ENCODE data around the gene SENP8.

Gene SENP8

DNA sequence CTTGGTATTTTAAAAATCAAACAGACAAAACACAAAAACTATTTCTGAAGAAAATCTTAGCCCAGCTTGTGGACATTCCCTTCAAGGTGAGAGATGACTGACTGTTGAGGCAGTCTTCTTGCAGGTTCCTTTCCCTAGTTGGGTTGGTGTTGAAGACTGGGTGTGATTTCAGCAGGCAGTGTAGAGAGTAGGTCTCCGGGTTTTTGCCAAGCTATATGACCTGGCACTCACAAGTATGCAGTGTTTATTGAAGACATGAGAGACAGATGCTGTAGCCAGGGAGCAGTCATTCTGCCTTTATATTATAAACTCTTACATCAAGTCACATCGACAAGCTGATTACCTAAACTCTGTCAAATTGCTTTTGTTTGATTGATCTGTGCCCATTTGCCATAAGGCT is 17.5 kb downstream of the SENP8 start:
- H3K27ac Mint-ChIP-seq, result no peak overlapping the region
- no peaks in the 10 kb centered on the region for H3K9me3 Mint-ChIP-seq
- no peak overlapping the region for H3K4me3 Mint-ChIP-seq
- H3K27me3 Mint-ChIP-seq, result no peaks in the 10 kb centered on the region
- H3K4me1 Mint-ChIP-seq, result peaks cover 13% of the 10 kb centered on the region
- ATAC-seq, result no peak
- H3K36me3 Mint-ChIP-seq, result no peaks in the 10 kb centered on the region

DNA sequence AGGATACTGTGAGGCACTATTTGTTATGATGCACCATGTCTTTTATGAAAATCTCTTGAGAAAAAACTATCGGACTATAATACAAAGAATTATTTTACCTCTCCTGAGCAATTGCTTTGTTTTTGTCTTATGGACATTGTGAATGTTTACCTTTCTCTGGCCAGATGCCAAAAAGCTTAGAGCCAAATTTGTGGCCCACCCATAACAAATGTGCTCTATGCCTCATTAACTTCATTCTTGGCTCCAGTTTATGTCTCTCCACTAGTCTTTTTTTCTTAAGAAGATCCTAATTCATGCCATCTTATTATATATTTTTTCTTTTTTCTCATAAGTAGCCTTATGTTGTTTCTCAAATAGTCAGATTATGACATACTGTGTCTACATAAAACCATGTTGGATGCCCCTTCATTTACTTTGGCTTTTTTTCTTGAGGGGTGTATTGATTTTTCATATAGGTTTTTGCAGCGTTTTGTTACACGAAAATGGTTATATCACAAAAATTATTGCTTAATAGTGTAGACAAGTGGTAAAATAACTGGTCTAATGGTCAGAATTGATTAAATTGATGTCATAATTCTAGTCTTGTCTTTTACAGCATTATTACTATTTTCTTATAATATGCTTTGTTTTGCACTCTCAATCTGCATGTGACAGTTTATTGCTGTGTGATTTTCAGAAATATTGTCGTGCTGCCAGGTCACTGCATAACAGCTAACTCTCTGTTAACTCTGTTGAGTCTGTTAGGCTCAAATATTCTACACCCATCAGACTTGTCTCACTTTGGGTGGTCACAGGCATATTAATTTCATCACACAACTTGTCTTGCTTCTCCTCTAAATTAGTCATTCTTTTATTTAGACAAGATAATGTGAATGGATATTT is 18.2 kb downstream of the SENP8 start:
- Mint-ChIP-seq H3K27me3 (no peaks in the 10 kb centered on the region), H3K27ac (no peak overlapping the region), H3K4me1 (peaks cover 20% of the 10 kb centered on the region), H3K9me3 (no peaks in the 10 kb centered on the region), H3K4me3 (no peak overlapping the region), H3K36me3 (no peaks in the 10 kb centered on the region)
- no peak for ATAC-seq

DNA sequence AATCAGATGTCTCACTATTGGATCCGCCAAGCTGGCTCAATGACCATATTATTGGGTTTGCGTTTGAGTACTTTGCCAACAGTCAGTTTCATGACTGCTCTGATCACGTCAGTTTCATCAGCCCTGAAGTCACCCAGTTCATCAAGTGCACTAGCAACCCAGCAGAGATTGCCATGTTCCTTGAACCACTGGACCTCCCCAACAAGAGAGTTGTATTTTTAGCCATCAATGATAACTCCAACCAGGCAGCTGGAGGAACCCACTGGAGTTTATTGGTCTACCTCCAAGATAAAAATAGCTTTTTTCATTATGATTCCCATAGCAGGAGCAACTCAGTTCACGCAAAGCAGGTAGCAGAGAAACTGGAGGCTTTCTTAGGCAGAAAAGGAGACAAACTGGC is 21.5 kb downstream of the SENP8 start:
- H3K27me3 Mint-ChIP-seq, result no peaks in the 10 kb centered on the region
- H3K9me3 Mint-ChIP-seq, result no peaks in the 10 kb centered on the region
- no peak overlapping the region for H3K27ac Mint-ChIP-seq
- H3K4me3 Mint-ChIP-seq, result no peak overlapping the region
- peaks cover 15% of the 10 kb centered on the region for H3K4me1 Mint-ChIP-seq
- no peaks in the 10 kb centered on the region for H3K36me3 Mint-ChIP-seq
- no peak for ATAC-seq

DNA sequence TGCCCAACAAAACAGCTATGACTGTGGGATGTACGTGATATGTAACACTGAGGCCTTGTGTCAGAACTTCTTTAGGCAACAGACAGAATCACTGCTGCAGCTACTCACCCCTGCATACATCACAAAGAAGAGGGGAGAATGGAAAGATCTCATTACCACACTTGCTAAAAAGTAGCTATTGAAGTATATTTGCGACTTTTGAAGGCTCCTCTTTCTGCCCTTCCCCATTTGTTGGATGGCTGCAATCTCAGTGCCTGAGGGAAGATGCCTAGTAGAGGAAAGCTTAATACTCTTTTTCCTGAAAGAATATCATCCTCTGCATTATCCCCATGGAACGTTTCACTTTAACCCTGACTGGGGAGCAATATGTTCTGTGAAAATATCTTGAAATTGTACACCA is 21.9 kb downstream of the SENP8 start:
- ATAC-seq, result no peak
- H3K27me3 Mint-ChIP-seq, result no peaks in the 10 kb centered on the region
- no peak overlapping the region for H3K4me3 Mint-ChIP-seq
- H3K27ac Mint-ChIP-seq, result peak overlapping the region; percentile 86
- no peaks in the 10 kb centered on the region for H3K9me3 Mint-ChIP-seq
- H3K36me3 Mint-ChIP-seq, result no peaks in the 10 kb centered on the region
- peaks cover 15% of the 10 kb centered on the region for H3K4me1 Mint-ChIP-seq

DNA sequence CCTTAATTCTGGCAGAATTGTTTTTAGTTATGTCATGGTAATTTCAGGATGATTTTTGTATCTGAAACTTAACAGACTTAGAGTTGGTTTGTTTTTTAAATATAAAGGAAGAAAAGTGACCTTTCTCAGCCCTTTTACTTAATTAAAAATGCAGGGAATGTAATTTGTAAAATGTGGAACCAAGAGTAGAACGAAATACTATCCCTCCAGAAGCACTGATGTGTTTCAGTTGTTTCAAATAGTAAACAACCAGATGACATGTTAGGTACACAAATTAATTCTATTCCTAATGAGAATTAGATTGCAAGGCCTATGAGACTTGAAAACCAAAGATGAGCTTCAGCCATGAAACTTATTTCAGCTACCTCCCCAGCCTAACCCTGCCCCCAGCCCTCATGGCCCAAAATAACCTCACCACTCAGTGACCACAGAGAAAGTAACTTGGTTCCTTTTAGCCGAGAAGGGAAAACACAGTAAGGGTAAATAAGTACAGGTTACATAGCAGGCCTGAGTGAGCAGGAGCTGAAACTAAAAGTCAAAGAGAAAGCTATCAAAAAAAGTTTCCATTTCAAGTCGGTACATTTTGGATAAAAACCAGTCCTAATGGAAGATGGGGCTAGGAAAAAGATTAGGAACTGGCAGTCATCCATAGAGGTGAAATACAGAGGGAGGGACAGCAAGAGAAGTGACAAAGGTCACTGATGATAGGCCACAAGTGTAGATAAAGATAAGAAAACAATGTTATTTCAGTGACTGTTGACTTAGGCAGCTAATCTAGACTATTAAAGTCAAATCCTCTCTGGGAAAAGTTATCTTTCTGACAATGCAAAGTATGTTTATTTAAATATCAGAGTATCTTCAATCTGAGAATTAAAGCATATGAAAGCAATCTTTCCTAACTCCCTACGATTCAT is 23.2 kb downstream of the SENP8 start:
- H3K4me1 Mint-ChIP-seq, result peaks cover 15% of the 10 kb centered on the region
- H3K9me3 Mint-ChIP-seq, result no peaks in the 10 kb centered on the region
- no peaks in the 10 kb centered on the region for H3K27me3 Mint-ChIP-seq
- ATAC-seq, result peak; percentile 100
- peak overlapping the region; percentile 86 for H3K27ac Mint-ChIP-seq
- peak overlapping the region; percentile 49 for H3K4me3 Mint-ChIP-seq
- no peaks in the 10 kb centered on the region for H3K36me3 Mint-ChIP-seq

DNA sequence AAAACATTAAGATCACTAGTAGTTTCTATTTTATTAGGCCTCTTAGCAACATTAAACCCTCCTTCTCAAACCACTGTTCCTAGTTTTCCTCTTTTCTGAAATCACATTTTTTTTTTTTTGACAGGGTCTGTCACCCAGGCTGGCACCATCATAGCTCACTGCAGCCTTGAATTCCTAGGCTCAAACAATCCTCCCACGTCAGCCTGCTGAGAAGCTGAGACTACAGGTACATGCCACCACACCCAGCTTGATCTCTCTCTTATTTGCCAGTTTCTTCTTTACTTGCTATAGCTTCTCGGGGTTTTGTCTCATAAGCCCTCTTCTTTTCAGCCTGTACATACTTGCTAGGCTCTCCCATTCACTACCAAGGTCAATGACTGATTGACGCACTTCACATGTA is 28.0 kb downstream of the SENP8 start:
- peaks cover 6% of the 10 kb centered on the region for H3K4me1 Mint-ChIP-seq
- no peaks in the 10 kb centered on the region for H3K27me3 Mint-ChIP-seq
- ATAC-seq, result no peak
- H3K9me3 Mint-ChIP-seq, result no peaks in the 10 kb centered on the region
- H3K27ac Mint-ChIP-seq, result peak overlapping the region; percentile 27
- H3K36me3 Mint-ChIP-seq, result no peaks in the 10 kb centered on the region
- no peak overlapping the region for H3K4me3 Mint-ChIP-seq

DNA sequence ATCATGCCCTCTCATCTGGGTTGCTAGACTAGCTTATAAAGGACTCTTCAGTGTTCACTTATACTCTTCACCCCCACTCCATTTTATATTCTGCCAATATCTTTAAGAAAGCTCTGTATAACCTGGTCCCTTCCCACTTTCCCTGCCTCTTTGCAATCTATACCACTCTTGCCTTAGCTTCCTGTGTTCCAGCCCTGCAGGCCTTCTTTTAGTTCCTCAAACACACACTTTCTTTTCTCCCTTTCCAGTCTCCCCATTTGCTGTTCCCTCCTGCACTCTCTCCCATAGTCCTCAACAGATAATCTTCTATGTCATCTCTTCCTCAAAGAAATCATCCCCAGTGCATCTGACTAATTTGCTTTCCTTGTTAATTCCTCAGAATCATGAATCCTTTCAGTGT is 28.7 kb downstream of the SENP8 start:
- Mint-ChIP-seq H3K4me1 (no peaks in the 10 kb centered on the region), H3K9me3 (no peaks in the 10 kb centered on the region), H3K27ac (no peak overlapping the region), H3K36me3 (no peaks in the 10 kb centered on the region), H3K4me3 (no peak overlapping the region), H3K27me3 (no peaks in the 10 kb centered on the region)
- ATAC-seq, result no peak

DNA sequence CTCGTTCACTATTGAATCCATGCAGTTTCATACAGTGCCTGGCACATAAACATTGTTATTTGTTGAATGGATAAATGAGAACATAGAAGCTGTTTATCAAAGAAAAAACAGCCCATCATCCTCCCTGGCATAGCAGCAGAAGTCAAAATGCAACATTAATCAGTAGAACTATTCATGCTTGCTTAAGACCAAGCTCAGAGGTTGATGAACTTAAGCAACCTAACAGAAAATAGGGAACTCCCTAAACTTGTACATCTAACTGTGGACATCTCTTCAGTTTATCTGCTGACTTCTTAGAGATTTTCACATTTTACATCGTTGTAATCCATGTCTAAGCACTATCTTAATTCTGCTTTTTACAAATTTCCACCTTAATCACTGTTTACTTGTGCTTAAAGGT is 29.2 kb downstream of the SENP8 start:
- H3K4me3 Mint-ChIP-seq, result no peak overlapping the region
- no peak overlapping the region for H3K27ac Mint-ChIP-seq
- no peak for ATAC-seq
- H3K36me3 Mint-ChIP-seq, result no peaks in the 10 kb centered on the region
- H3K9me3 Mint-ChIP-seq, result no peaks in the 10 kb centered on the region
- H3K27me3 Mint-ChIP-seq, result no peaks in the 10 kb centered on the region
- no peaks in the 10 kb centered on the region for H3K4me1 Mint-ChIP-seq

DNA sequence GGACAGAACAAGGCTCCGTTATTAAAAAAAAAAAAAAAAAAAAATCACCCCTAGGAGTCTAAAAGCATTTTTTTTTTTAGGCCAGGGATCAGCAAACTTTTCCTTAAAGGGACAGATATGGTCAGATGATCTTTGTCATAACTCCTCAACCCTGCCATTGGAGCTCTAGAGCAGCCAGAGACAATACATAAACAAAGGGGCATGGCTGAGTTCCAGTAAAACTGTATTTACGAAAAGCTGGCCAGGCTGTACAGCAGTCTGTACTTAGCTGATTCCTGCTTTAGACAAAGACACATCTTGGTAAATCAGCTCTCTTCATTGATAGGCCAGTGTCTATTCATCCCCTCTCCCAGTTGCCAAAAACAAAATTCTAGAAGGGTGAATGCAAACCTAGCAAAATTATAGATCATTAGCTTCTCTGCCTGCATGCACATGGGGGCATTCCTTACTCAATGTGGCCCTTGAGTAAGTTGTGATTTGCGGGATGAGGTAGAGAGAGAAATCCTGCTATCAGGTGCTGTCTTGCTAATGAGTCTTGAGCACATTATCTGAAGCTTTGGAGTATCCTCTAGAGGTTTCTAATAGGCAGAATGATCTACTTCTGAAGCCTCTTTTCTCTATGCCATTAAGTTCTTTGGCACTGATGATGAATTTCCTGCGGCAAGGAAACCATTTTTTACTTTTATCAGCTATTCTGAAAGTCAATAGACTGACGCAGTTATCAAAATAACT is 35.2 kb downstream of the SENP8 start:
- no peak overlapping the region for H3K4me3 Mint-ChIP-seq
- no peak overlapping the region for H3K27ac Mint-ChIP-seq
- H3K36me3 Mint-ChIP-seq, result no peaks in the 10 kb centered on the region
- no peaks in the 10 kb centered on the region for H3K9me3 Mint-ChIP-seq
- H3K27me3 Mint-ChIP-seq, result no peaks in the 10 kb centered on the region
- H3K4me1 Mint-ChIP-seq, result peaks cover 7% of the 10 kb centered on the region
- ATAC-seq, result no peak

DNA sequence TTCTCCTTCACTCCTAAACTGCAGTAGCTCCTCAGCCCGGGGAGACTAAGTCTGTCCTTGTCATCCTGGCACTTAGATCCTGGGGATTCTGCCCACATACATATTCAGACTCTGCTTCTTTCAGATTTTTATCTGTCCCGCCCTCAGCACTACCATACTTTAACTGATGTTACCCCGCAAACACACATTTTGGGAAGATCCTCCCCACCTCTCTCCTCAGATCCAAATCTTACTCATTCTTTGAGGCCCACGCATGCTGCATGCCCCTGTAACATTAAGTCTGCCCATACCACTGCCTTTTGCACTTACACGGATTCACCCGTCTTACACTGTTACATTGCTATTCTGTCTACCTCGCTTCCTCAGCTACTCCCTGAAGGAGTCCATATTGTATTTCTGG is 36.1 kb downstream of the SENP8 start:
- no peak for ATAC-seq
- Mint-ChIP-seq H3K4me3 (no peak overlapping the region), H3K4me1 (peaks cover 7% of the 10 kb centered on the region), H3K36me3 (no peaks in the 10 kb centered on the region), H3K9me3 (no peaks in the 10 kb centered on the region), H3K27me3 (no peaks in the 10 kb centered on the region), H3K27ac (no peak overlapping the region)

DNA sequence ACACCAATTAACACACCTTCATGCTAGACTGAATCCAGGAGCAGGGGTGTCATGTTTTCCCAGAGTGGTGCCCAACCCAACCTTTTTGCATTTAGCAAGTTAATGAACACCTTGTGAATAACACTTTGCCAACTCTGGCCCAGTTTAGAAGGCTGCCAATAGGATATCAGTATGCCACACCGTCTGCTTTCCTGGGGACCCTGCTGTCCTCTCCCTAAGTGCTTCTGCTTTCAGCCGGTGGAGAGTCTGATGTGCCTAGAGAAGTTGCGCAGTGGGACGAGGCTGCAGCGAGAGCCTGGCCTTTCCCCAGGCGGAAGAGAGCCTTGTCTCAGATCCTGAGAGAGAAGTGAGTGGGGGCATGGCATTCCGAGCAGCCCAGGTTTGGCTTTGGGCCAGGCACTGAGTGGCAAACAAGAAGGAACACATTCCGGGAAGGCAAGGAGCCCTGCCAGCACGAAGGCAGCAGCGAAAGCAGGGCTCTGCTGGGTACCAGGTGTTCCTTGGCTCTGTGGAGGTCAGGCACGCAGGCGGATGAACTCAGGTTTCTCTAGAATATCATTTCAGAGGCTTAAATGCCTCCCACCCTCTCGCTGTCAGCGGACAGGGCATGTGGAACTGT is 36.9 kb downstream of the SENP8 start:
- no peaks in the 10 kb centered on the region for H3K9me3 Mint-ChIP-seq
- peaks cover 7% of the 10 kb centered on the region for H3K4me1 Mint-ChIP-seq
- no peaks in the 10 kb centered on the region for H3K36me3 Mint-ChIP-seq
- H3K4me3 Mint-ChIP-seq, result peak overlapping the region; percentile 6
- no peak for ATAC-seq
- no peaks in the 10 kb centered on the region for H3K27me3 Mint-ChIP-seq
- H3K27ac Mint-ChIP-seq, result peak overlapping the region; percentile 74

DNA sequence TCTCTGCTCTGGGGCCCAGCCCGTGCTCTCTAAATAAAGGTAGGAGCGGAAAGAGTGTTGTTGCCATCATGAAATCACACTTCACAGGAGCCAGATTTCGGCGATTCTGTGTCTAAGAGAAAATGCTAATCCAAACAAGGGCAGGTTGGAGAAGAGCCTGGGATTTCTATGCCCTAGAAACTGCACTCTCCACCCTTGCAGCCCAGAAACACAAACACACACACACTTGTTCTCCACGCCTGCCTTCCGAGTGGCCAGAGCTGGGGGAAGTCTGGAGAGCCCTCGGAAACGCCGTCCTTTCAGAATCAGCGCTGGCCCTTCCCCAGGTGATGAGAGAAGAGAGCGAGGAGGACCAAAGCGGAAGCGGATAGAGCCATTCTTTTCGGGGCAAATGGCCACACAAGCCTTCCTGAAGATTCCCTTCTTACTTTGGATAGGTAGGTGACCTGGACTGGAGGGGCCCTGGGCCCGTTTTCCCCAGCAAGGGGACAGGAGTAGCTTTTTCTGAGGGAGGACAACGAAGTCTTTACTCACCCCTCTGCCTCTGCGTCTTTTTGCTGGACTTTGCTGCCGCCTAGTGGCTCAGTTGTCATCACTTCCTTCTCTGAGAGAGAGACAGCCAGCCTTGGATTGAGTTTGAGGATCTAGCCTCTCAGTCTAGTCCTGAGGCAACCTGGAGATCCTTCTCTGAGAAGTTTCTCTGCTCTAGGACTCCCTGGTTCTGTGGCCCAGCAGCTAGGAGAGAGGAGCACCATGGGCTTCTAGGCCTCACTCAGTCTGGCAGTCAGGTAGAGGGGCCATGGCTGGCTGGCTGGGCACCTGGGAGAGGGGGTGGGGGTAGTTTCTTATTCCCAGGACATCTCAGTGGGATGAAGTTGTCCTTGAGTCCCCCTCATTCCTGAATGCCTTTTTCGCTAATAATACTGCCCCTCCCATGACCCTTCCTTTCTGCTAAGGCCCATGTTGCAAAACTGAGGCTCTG is 37.7 kb downstream of the SENP8 start:
- ATAC-seq, result peak; percentile 91
- H3K27ac Mint-ChIP-seq, result peak overlapping the region; percentile 74
- H3K4me1 Mint-ChIP-seq, result peaks cover 7% of the 10 kb centered on the region
- H3K9me3 Mint-ChIP-seq, result no peaks in the 10 kb centered on the region
- no peaks in the 10 kb centered on the region for H3K36me3 Mint-ChIP-seq
- H3K27me3 Mint-ChIP-seq, result no peaks in the 10 kb centered on the region
- H3K4me3 Mint-ChIP-seq, result peak overlapping the region; percentile 79

DNA sequence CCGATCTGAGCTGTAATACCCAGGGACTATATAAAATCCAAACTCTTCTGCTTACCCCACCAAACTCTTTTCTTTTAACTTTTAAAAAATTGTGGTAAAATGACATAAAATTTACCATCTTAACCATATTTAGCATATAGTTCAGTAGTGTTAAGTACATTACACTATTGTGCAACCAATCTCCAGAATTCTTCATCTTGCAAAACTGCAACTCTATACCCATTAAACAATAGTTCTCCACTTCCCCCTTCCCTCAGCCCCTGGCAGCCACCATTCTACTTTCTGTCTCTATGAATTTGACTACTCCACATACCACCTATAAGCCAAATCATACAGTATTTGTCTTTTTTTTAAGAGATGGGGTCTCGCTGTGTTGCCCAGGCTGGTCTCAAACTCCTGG is 38.7 kb downstream of the SENP8 start:
- H3K4me1 Mint-ChIP-seq, result peaks cover 7% of the 10 kb centered on the region

DNA sequence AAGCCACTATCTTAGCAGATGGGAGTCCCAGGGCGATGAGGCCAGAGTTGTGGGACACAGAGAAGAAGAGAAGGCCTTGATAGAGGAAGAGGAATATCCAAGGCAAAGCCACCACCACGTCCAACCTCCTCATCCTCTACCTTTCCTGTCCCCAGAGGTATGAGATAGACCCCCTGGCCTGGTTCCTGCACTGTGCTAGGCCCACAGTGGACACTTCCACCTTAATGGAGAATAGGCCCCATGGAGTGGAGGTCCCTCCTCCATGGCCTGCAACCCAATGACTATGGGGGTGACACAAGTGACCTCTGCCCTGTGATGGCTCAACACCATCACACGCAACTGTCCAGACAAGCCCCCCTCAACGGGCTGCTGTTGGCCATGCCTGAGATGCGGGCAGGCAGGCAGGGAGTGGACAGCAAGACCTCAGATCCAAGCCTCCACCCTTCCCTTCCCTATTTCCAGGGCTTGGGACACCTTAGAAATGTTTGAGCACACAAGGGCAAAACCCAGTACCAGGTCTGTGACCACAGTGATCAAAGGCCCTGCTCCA is 42.6 kb downstream of the SENP8 start:
- H3K9me3 Mint-ChIP-seq, result no peaks in the 10 kb centered on the region
- no peak overlapping the region for H3K27ac Mint-ChIP-seq
- no peaks in the 10 kb centered on the region for H3K27me3 Mint-ChIP-seq
- no peak overlapping the region for H3K4me3 Mint-ChIP-seq
- ATAC-seq, result no peak
- H3K36me3 Mint-ChIP-seq, result no peaks in the 10 kb centered on the region
- peaks cover 2% of the 10 kb centered on the region for H3K4me1 Mint-ChIP-seq

More for the DNA sequence above, 38.7 kb downstream of the SENP8 start:
- Mint-ChIP-seq H3K27ac (no peak overlapping the region), H3K9me3 (no peaks in the 10 kb centered on the region), H3K27me3 (no peaks in the 10 kb centered on the region), H3K4me3 (no peak overlapping the region), H3K36me3 (no peaks in the 10 kb centered on the region)
- no peak for ATAC-seq
